GM04503 (cell line): ENCODE measurements around the gene DLST.
A peak's percentile ranks its signal among the peaks of the same experiment; 100 is the strongest.

Experiments
- DNase-seq: peaks from one replicate; pipeline ENCODE4 v3.0.0-alpha.2; 2012; ENCODE audit warnings: low read depth

Gene DLST

GRCh38 chr14:74881431-74882102 is at the start of gene DLST:
TSS of gene DLST (plus strand) at chr14:74881916. CDS start at chr14:74881954, 38 bp downstream.
- DNase-seq: peak; percentile 38

GRCh38 chr14:74832849-74833248 is 48.9 kb upstream of the DLST start:
- DNase-seq: no peak

- no peak for DNase-seq
Observed at GRCh38 chr14:74834692-74835392, 46.9 kb upstream of the DLST start.

GRCh38 chr14:74835645-74836250 is 46.0 kb upstream of the DLST start:
- DNase-seq: no peak

- DNase-seq: no peak
Observed at GRCh38 chr14:74836251-74836960, 45.3 kb upstream of the DLST start.

- no peak for DNase-seq
Observed at GRCh38 chr14:74838166-74838565, 43.5 kb upstream of the DLST start.

- no peak for DNase-seq
Observed at GRCh38 chr14:74840603-74841030, 41.1 kb upstream of the DLST start.

GRCh38 chr14:74841230-74842207 is 40.2 kb upstream of the DLST start:
- no peak for DNase-seq

GRCh38 chr14:74843653-74844052 is 38.1 kb upstream of the DLST start:
- DNase-seq: no peak

- DNase-seq: no peak
Observed at GRCh38 chr14:74846168-74846567, 35.5 kb upstream of the DLST start.

GRCh38 chr14:74846968-74847665 is 34.6 kb upstream of the DLST start:
- no peak for DNase-seq

- DNase-seq: no peak
Observed at GRCh38 chr14:74848768-74849167, 32.9 kb upstream of the DLST start.

- DNase-seq: peak; percentile 72
Observed at GRCh38 chr14:74852922-74853530, 28.7 kb upstream of the DLST start.

- no peak for DNase-seq
Observed at GRCh38 chr14:74853581-74853980, 28.1 kb upstream of the DLST start.

- no peak for DNase-seq
Observed at GRCh38 chr14:74855021-74855420, 26.7 kb upstream of the DLST start.

GRCh38 chr14:74855945-74856344 is 25.8 kb upstream of the DLST start:
- DNase-seq: no peak

GRCh38 chr14:74856366-74856765 is 25.4 kb upstream of the DLST start:
- DNase-seq: no peak

GRCh38 chr14:74858022-74858421 is 23.7 kb upstream of the DLST start:
- peak; percentile 35 for DNase-seq

- DNase-seq: no peak
Observed at GRCh38 chr14:74859757-74860552, 21.8 kb upstream of the DLST start.
